B cell (primary cell): ENCODE measurements around the gene RIT1. TPM values are rescaled to one million over a fixed set of nuclear protein-coding genes. Genes with fewer than 3 reads are reported as not detected.

ENCODE experiments used
- ATAC-seq: fragments of 200-7000 bp; cut with Tn5 transposase; one replicate; pipeline ENCODE4 v1.10.0; 2021; ENCODE audit warnings: low read depth, mild to moderate bottlenecking, moderate number of reproducible peaks, moderate library complexity
- CTCF ChIA-PET: fragments of 350-600 bp; sonication (Branson Sonifier 250); formaldehyde crosslinking; loops from one replicate; lab custom pipeline; 2021; ENCODE audit warnings: antibody characterized with exemption, inconsistent platforms; lab: Charles Lee
- POLR2A ChIA-PET: fragments of 350-600 bp; sonication (Branson Sonifier 250); formaldehyde crosslinking; loops from one replicate; lab custom pipeline; 2021; ENCODE audit warnings: antibody characterized with exemption; lab: Charles Lee
- DNase-seq: peaks from one replicate; pipeline ENCODE4 v3.0.0; 2013
- H2AFZ ChIP-seq: 2 replicates; pipeline ENCODE4 v1.6.1; 2012; ENCODE audit warnings: mild to moderate bottlenecking, low read depth, low read length; ENCODE audit not compliant: insufficient read depth, poor library complexity, severe bottlenecking
- H3K27ac ChIP-seq, 2 donors: 1 replicate in 1 of 2; 2 replicates in 1 of 2; pipeline ENCODE4 v1.5.1; 2012 to 2013; ENCODE audit warnings: low read length in 2 of 2, mild to moderate bottlenecking in 2 of 2, moderate library complexity in 1 of 2
- H3K27me3 ChIP-seq, 4 experiments: fragments of 200-600 bp in 1 of 4; sonication (generic) in 1 of 4; replicated peaks in 1 of 4; 1 replicate in 2 of 4; 2 replicates in 2 of 4; pipeline versions ENCODE4 v1.6.1 to v1.7.0; 2013 to 2016; ENCODE audit warnings: low read length in 3 of 4, mild to moderate bottlenecking in 2 of 4, mixed read lengths in 1 of 4, moderate library complexity in 1 of 4; ENCODE audit not compliant: insufficient read depth in 4 of 4, control insufficient read depth in 3 of 4; ENCODE audit errors: control extremely low read depth in 1 of 4
- H3K36me3 ChIP-seq, 2 experiments: replicated peaks in 1 of 2; 1 replicate in 1 of 2; 2 replicates in 1 of 2; pipeline versions ENCODE4 v1.6.1 to v1.7.1; 2013; ENCODE audit warnings: low read length in 1 of 2; ENCODE audit not compliant: insufficient read depth in 2 of 2, control insufficient read depth in 1 of 2; ENCODE audit errors: control extremely low read depth in 1 of 2, extremely low read depth in 1 of 2
- H3K4me1 ChIP-seq, 2 donors: fragments of 200-600 bp in 1 of 2; sonication (generic) in 1 of 2; 1 replicate in 1 of 2; 2 replicates in 1 of 2; pipeline versions ENCODE4 v1.5.1 to v1.6.1; 2013 to 2017; ENCODE audit warnings: low read length in 2 of 2; ENCODE audit not compliant: control insufficient read depth in 2 of 2, insufficient read depth in 2 of 2
- H3K4me2 ChIP-seq: replicated peaks from 2 replicates; pipeline ENCODE3; 2012; ENCODE audit warnings: mild to moderate bottlenecking, low read depth, low read length; ENCODE audit not compliant: poor library complexity, severe bottlenecking
- H3K4me3 ChIP-seq, 5 experiments: fragments of 200-600 bp in 1 of 5; sonication (generic) in 1 of 5; 1 replicate in 3 of 5; 2 replicates in 2 of 5; pipeline versions ENCODE4 v1.5.1 to v1.7.0; 2011 to 2016; ENCODE audit warnings: low read length in 4 of 5, mild to moderate bottlenecking in 4 of 5, low read depth in 2 of 5, control low read depth in 1 of 5, moderate library complexity in 1 of 5; ENCODE audit not compliant: insufficient read depth in 1 of 5; ENCODE audit errors: control extremely low read depth in 1 of 5, extremely low read depth in 1 of 5
- H3K79me2 ChIP-seq: fragments of 200-600 bp; sonication (generic); one replicate; pipeline ENCODE4 v1.6.0; 2016; ENCODE audit warnings: low read length; ENCODE audit not compliant: control insufficient read depth, insufficient read depth
- H3K9ac ChIP-seq: fragments of 200-600 bp; sonication (generic); 2 replicates; pipeline ENCODE4 v1.6.1; 2017; ENCODE audit warnings: mild to moderate bottlenecking, low read length, moderate library complexity
- H3K9me3 ChIP-seq, 3 donors: one replicate each; pipeline versions ENCODE4 v1.6.1 to v1.7.1; 2013; ENCODE audit warnings: low read length in 2 of 3; ENCODE audit not compliant: control insufficient read depth in 2 of 3, insufficient read depth in 1 of 3; ENCODE audit errors: control extremely low read depth in 1 of 3
- H4K20me1 ChIP-seq: 2 replicates; pipeline ENCODE4 v1.6.0; 2012; ENCODE audit warnings: mild to moderate bottlenecking, low read length; ENCODE audit not compliant: insufficient read depth, control insufficient read depth, poor library complexity, severe bottlenecking
- H3K27ac Mint-ChIP-seq: one replicate; pipeline ENCODE4 v1.8.0; 2021; ENCODE audit warnings: mixed read lengths
- H3K27me3 Mint-ChIP-seq: one replicate; pipeline ENCODE4 v1.8.0; 2021; ENCODE audit warnings: mixed read lengths
- H3K4me1 Mint-ChIP-seq: one replicate; pipeline ENCODE4 v1.8.0; 2021; ENCODE audit warnings: mixed read lengths
- H3K4me3 Mint-ChIP-seq: one replicate; pipeline ENCODE4 v1.8.0; 2021; ENCODE audit warnings: mixed read lengths
- H3K9me3 Mint-ChIP-seq: one replicate; pipeline ENCODE4 v1.8.0; 2022; ENCODE audit warnings: mixed read lengths; ENCODE audit not compliant: insufficient read depth
- EZH2 ChIP-seq: IDR thresholded peaks from 2 replicates; pipeline ENCODE4 v1.6.1; 2012; ENCODE audit warnings: borderline replicate concordance, low read depth, mild to moderate bottlenecking, moderate library complexity, low read length; ENCODE audit not compliant: insufficient read depth, poor library complexity, severe bottlenecking
- WGBS: methylation state at CpG from one replicate; pipeline ENCODE4 v1.1.5; 2013; ENCODE audit warnings: missing lambda C conversion rate; ENCODE audit not compliant: insufficient coverage; 5-methylcytosine and 5-hydroxymethylcytosine counted together
- intact Hi-C: fragments of 100-400 bp; cut with micrococcal nuclease; formaldehyde crosslinking; loops from one replicate; pipeline ENCODE4 v1.10.0; 2022
- polyA plus RNA-seq: library from polyadenylated mRNA; depleted of rRNA; stranded (reverse); fragments of >200 nt; gene quantifications from 2 replicates; pipeline ENCODE4 v1.2.3, GENCODE V29; 2012
- total RNA-seq, 2 donors: library from RNA; stranded (reverse); fragments of 120-200 nt in 1 of 2; gene quantifications; 1 replicate in 1 of 2; 2 replicates in 1 of 2; pipeline versions ENCODE4 v1.2.3 to v1.2.4, GENCODE V29; 2013 to 2022
- TF ChIP-seq, protein P1 (sequence below): fragments of 200-600 bp; IDR thresholded peaks from one replicate; pipeline ENCODE4 v1.8.0; 2022; ENCODE audit warnings: antibody characterized with exemption, mild to moderate bottlenecking

RIT1 gene
- total and polyA plus RNA-seq, 2 donors (not counting 1 experiment from before 2014, with no cell fraction given), result 14.2 to 45.7 TPM

DNA sequence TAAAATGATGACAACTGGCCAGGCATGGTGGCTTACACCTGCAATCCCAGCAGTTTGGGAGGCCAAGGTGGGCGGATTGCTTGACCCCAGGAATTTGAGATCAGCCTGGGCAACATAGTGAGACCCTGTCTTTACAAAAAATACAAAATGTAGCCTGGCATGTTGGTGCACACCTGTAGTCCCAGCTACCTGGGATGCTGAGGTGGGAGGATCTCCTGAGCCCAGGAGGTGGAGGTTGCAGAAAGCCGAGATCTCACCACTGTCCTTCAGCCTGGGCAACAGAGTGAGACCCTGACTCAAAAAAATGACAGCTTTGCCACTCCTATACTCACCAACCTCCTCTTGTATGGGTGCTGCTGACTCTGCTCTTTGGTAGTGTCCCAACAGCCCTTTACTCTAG lies 33.2 kb downstream of the RIT1 start:
- no peaks in the 10 kb centered on the region for H4K20me1 ChIP-seq
- H3K27me3 Mint-ChIP-seq, result no peaks in the 10 kb centered on the region
- CTCF ChIA-PET, result interaction anchor here (0.8 kb wide), 1 partner anchor 16 kb away, joined by 3 read pairs; no protein-coding TSS in a partner anchor
- H3K9ac ChIP-seq, result no peak overlapping the region
- DNase-seq, result no peak
- intact Hi-C loops, result no loop called here
- no peaks in the 10 kb centered on the region for H3K9me3 Mint-ChIP-seq
- 100% methylated on average over 1 of the region's 2 CpGs for WGBS
- peaks cover 0 to 4% of the 10 kb centered on the region in 2 experiments for H3K36me3 ChIP-seq
- H3K4me1 ChIP-seq, result peaks cover 8% of the 10 kb centered on the region in 2 donors
- peaks cover 9% of the 10 kb centered on the region for H3K4me1 Mint-ChIP-seq
- POLR2A ChIA-PET, result interaction anchor here (0.6 kb wide), 1 partner anchor 457 kb away, joined by 9 read pairs; no protein-coding TSS in a partner anchor
- H3K4me3 Mint-ChIP-seq, result no peak overlapping the region
- H3K79me2 ChIP-seq, result no peaks in the 10 kb centered on the region
- H3K27ac ChIP-seq, result no peak overlapping the region
- no peaks in the 10 kb centered on the region for H3K9me3 ChIP-seq
- H3K27me3 ChIP-seq, result no peaks in the 10 kb centered on the region
- TF ChIP-seq, protein P1, sequence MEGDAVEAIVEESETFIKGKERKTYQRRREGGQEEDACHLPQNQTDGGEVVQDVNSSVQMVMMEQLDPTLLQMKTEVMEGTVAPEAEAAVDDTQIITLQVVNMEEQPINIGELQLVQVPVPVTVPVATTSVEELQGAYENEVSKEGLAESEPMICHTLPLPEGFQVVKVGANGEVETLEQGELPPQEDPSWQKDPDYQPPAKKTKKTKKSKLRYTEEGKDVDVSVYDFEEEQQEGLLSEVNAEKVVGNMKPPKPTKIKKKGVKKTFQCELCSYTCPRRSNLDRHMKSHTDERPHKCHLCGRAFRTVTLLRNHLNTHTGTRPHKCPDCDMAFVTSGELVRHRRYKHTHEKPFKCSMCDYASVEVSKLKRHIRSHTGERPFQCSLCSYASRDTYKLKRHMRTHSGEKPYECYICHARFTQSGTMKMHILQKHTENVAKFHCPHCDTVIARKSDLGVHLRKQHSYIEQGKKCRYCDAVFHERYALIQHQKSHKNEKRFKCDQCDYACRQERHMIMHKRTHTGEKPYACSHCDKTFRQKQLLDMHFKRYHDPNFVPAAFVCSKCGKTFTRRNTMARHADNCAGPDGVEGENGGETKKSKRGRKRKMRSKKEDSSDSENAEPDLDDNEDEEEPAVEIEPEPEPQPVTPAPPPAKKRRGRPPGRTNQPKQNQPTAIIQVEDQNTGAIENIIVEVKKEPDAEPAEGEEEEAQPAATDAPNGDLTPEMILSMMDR, result no peak
- no peak for TF ChIP-seq EZH2
- H3K4me2 ChIP-seq, result no peak overlapping the region
- H3K4me3 ChIP-seq, result no peak overlapping the region
- H2AFZ ChIP-seq, result no peak overlapping the region
- ATAC-seq, result no peak
- no peak overlapping the region for H3K27ac Mint-ChIP-seq

DNA sequence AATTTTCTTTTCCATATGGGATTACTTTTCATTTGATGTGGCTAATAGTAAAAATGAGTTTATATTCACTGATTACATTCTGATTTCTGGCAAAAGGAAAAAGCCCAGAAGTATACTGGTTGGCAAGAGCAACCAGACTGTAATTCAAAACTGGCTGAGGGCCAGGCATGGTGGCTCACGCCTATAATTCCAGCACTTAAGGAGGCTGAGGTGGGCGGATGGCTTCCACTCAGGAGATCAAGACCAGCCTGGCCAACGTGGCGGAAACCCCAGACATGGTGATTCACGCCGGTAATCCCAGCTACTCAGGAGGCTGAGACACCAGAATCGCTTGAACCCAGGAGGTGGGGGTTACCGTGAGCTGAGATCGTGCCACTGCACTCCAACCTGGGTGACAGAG lies 37.3 kb downstream of the RIT1 start:
- ATAC-seq (no peak), DNase-seq (no peak)
- Histone ChIP-seq H3K4me2 (no peak overlapping the region), H3K27ac (no peak overlapping the region), H2AFZ (no peak overlapping the region), H3K4me3 (no peak overlapping the region), H3K9ac (no peak overlapping the region), H3K27me3 (no peaks in the 10 kb centered on the region), H4K20me1 (no peaks in the 10 kb centered on the region), H3K9me3 (no peaks in the 10 kb centered on the region), H3K4me1 (no peaks in the 10 kb centered on the region), H3K36me3 (peaks cover 0 to 4% of the 10 kb centered on the region in 2 experiments), H3K79me2 (no peaks in the 10 kb centered on the region)
- POLR2A ChIA-PET, result no interaction called here
- Mint-ChIP-seq H3K4me1 (no peaks in the 10 kb centered on the region), H3K4me3 (no peak overlapping the region), H3K9me3 (no peaks in the 10 kb centered on the region), H3K27ac (no peak overlapping the region), H3K27me3 (no peaks in the 10 kb centered on the region)
- 96% methylated on average over 7 of the region's 9 CpGs for WGBS
- TF ChIP-seq, protein P1, result no peak
- no peak for TF ChIP-seq EZH2
- CTCF ChIA-PET, result interaction anchor here (0.6 kb wide), 1 partner anchor 21 kb away, joined by 3 read pairs; no protein-coding TSS in a partner anchor
- intact Hi-C loops, result no loop called here
